GM10248 (cell line): ENCODE results near the gene KCNMA1.

ENCODE experiments used
- CTCF ChIA-PET: fragments of 300-600 bp; sonication (Branson Sonifier 250); formaldehyde crosslinking; extraction: SDS; loops from one replicate; lab custom pipeline; 2021; ENCODE audit warnings: antibody characterized with exemption; lab: Yijun Ruan, JAX
- POLR2A ChIA-PET: fragments of 350-650 bp; sonication (Branson Sonifier 250); formaldehyde crosslinking; extraction: SDS; loops from one replicate; lab custom pipeline; 2020; ENCODE audit warnings: antibody characterized with exemption; lab: Yijun Ruan, JAX
- DNase-seq: peaks from one replicate; pipeline ENCODE4 v3.0.0; 2012; ENCODE audit errors: extremely low spot score
- TF ChIP-seq, protein P1 (sequence below): IDR thresholded peaks from 2 replicates; pipeline ENCODE4 v1.5.1; 2012; ENCODE audit warnings: mild to moderate bottlenecking, low read depth; ENCODE audit errors: extremely low read depth, missing control alignments, control extremely low read depth

KCNMA1 gene

GRCh38 chr10:77006836-77007511 lies 630.6 kb downstream of the KCNMA1 start:
- TF ChIP-seq, protein P1, sequence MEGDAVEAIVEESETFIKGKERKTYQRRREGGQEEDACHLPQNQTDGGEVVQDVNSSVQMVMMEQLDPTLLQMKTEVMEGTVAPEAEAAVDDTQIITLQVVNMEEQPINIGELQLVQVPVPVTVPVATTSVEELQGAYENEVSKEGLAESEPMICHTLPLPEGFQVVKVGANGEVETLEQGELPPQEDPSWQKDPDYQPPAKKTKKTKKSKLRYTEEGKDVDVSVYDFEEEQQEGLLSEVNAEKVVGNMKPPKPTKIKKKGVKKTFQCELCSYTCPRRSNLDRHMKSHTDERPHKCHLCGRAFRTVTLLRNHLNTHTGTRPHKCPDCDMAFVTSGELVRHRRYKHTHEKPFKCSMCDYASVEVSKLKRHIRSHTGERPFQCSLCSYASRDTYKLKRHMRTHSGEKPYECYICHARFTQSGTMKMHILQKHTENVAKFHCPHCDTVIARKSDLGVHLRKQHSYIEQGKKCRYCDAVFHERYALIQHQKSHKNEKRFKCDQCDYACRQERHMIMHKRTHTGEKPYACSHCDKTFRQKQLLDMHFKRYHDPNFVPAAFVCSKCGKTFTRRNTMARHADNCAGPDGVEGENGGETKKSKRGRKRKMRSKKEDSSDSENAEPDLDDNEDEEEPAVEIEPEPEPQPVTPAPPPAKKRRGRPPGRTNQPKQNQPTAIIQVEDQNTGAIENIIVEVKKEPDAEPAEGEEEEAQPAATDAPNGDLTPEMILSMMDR: no peak
- no peak for DNase-seq
- ChIA-PET POLR2A (no interaction called here), CTCF (interaction anchor here (1.4 to 4.3 kb wide), 6 partner anchors 11 to 32 kb away, joined by 3 to 34 read pairs (median 14); no protein-coding TSS in a partner anchor)

DNA sequence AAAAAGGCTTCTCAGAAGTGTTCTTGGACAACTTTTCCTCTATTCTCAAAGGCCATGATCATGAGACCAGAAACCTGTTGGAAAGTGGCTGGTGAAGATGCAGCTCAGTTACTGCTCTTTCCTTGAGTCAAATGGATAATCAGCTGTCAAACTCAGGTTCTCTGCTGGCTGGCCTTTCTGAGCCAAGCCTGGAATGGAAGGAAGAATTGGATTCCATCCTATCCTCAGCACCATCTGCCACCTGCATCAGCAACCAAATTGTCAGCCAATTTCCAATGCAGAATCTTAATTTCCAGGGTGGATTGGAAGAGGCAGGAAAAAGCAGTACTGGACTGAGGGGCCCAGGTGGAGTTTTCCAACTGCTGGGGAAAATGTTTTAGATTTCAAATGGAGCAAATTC lies 631.7 kb downstream of the KCNMA1 start:
- ChIA-PET POLR2A (no interaction called here), CTCF (interaction anchor here (0.8 to 4.3 kb wide), 10 partner anchors 8 to 84 kb away, joined by 3 to 34 read pairs (median 12); no protein-coding TSS in a partner anchor)
- no peak for DNase-seq
- TF ChIP-seq, protein P1: no peak

DNA sequence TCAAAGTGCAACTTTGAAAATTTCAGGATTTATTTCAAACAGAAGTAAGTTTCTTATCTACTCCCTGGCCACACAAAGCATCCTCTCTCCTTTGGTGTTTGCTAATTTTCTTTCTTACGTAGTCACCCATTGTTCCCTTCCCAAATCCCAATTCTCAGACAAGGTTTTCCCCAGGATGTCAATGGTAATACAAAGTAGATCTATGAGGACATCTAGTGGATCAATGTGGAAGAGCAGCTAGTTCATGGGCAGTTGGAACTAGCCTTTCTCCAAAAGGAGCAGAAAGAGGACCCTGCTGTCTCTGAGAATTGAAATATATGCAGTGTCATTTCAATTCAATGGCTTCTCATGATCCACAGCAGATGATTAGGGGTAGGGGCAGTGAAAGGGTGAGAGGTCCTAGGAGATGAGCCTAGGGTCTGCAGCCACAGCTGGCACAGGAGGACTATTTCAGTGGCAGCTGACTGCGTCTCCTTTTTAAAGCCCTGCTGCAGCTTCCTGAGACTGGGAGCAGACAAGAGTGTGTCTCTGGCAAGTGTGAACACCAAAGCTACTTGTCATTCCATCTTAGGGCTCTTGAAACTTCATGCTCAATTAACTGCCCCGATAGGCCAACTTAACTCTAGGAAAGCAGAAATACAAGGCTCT lies 632.6 kb downstream of the KCNMA1 start:
- peak; percentile 23 for DNase-seq
- ChIA-PET POLR2A (no interaction called here), CTCF (interaction anchor here (0.6 to 4.3 kb wide), 21 partner anchors 8 to 1460 kb away, joined by 3 to 34 read pairs (median 4); no protein-coding TSS in a partner anchor)
- TF ChIP-seq, protein P1: peak; percentile 59

DNA sequence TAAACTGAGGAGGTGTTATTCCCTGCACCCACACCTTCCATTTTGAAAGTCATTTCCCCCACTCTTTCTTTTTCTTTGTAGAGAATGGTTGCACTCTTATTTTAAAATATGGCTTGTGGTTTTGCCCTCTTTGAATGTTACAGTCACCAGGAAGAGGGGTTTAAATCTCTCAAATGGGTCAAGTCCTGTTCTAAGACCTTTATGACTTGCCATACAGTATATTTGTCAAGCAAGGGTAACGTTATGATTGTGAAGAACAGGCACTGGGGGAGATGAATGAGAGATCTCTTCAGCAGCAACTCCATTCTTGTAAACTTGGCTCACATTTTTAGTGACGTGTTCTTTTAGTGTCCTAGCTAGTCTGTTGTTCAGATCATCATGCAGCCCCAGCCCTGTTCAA lies 634.7 kb downstream of the KCNMA1 start:
- DNase-seq: no peak
- ChIA-PET POLR2A (no interaction called here), CTCF (interaction anchor here (1.1 kb wide), 2 partner anchors 9 to 22 kb away, joined by 3 to 4 read pairs; no protein-coding TSS in a partner anchor)
- TF ChIP-seq, protein P1: no peak

DNA sequence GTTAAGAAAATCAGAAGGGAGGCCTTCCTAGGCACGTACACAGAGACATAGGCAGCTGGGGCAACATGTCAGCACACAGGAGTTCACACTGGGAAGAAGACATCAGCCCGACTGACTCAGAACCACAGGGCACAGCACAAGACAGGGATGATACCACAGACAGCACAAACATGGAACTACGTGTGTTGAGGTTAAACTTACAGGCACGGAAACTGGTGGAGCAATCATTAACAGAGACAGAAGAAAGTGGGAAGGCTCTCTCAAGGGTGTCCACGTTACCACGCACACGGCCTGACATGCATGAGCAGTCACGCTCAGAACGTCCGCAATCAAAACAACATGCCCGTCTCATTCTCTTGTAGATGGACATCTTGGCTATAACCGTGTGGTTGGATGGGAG lies 636.4 kb downstream of the KCNMA1 start:
- no peak for DNase-seq
- ChIA-PET POLR2A (no interaction called here), CTCF (no interaction called here)
- TF ChIP-seq, protein P1: no peak

- DNase-seq: no peak
- ChIA-PET POLR2A (no interaction called here), CTCF (interaction anchor here (0.7 to 5.3 kb wide), 3 partner anchors 8 to 13 kb away, joined by 3 to 34 read pairs (median 10); no protein-coding TSS in a partner anchor)
- TF ChIP-seq, protein P1: no peak
Measured at GRCh38 chr10:76998451-76998850, 639.2 kb downstream of the KCNMA1 start.
